Stimulated activated CD4-positive, alpha-beta T cell treated with anti-CD3 and anti-CD28 coated beads, TNF-alpha, amount 100 ng/mL, for 1 hour (primary cell): Measurements from ENCODE around the gene NCAPH2.
"Not testable (repeated sequence)": the region's sequence is repeated elsewhere in the genome, so short reads cannot be mapped to it uniquely, and the experiment has no call there.

Experiments used
- DNase-seq, 3 donors: peaks; one replicate each; pipeline ENCODE4 v3.0.0-alpha.2; 2020; ENCODE audit warnings: low read depth in 3 of 3, low spot score in 1 of 3

Gene NCAPH2

DNA sequence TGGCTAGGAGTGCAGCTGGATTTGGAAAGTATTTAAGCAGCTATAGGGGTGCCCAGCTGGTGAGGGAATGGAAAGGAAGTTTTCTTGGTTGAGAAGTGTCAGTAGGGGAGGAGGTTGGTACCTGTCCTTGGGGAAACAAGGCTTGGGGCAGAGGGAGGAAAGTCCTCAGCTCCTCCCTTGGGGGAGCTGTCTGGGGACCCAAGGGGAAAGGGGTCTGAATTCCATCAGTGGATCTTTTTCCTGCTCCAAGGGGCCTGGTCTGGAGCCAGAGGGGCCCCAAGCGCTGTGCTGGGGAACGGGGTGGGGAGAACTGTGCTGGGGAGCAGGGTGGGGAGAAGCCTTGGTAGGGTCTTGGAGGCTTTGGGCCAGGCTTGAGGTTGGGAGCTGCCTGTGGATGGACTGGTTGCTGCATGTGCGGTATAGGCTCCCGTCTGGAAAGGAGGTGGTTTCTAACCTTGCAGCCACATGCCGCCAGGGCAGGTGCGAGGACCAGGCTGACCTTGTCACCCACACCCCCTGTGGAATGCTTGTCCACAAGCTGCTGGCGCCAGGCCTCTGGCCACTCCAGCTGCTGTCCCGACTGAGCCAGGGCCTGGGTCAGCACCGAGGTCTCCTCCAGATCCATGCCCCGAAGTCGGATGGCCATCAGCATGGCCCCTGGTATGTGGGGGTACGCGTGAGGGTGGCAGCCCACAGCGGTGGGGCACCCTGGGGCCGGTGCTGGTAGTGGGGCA is 20.8 kb downstream of the NCAPH2 start:
- DNase-seq = no peak

DNA sequence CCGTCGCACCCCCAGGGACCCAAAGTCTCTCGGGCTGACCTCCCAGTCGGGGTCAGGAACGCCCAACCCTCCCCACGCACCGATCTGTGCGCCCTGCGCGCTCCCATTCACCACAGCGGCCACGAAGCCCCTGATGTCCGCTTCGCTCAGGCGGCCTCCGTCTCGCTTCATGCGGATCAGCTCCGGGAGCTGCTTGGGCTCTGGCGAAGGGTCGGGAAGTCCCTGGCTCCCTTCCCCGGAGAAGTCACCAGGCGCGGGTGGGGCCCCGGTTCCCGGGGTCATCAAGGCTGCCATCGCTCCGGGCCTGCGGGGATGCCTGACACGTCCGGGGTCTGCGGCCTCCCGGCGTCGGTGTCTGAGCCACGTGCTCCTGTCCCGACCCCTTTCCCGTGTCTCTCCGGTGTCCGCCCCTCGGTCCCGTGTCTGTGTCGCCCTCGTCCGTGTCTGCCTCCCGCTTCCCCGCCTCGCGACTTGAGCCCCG is 21.4 kb downstream of the NCAPH2 start:
- no peak for DNase-seq

DNA sequence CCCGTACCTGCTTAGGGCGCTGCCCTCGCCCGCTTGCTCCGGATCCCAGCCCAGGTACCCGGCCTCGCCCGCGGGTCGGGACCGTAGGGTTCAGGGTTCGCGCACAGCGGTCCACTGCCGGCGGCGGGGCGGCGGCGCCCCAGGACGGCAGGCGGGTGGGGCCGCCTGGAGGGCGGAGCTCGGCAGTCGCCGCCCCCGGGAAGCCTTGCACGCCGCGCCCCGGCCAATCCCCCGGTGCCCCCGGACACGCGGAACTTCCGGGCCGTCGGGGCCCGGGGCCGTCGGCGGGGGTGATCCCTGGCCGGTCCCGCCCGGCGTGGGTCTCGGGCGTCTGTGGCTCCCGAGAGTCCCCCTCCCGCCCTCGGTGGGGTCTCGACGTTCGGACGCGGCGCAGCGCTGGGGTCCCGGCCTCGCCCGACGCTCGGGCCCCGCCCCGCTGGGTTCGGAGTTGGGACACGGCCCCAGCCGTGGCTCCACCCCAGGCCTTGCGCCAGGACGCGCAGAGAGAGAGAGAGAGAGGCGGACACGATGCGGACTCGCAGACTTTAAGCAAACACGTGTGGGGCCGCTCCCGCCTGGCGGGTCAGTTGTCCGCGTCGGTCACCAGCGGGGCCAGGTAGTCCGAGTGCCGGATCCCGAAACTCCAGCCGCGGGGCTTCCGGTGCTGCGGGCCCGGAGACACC is 22.0 kb downstream of the NCAPH2 start, which contains the start of gene TYMP:
TSS of gene TYMP (minus strand) at position 116 of the 683 bp plus-strand sequence. CDS start 303 bp downstream, outside the sequence.
- peak in 1 of 3 donors; percentile 61 for DNase-seq

DNA sequence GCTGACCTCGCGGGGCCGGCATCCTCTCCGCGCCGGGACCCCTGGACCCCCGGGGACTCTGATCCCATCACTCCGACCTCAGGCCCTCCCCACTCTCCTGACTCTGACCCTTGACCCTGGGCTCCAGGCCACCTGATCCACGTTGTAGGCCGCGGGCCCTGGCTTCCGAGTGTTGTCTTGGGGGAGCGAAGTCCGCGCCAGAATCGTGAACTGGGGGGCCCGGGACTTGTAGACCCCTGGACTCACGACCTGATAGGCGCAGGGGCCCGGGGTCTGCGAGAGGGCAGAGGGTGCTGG is 22.5 kb downstream of the NCAPH2 start:
- DNase-seq = no peak

DNA sequence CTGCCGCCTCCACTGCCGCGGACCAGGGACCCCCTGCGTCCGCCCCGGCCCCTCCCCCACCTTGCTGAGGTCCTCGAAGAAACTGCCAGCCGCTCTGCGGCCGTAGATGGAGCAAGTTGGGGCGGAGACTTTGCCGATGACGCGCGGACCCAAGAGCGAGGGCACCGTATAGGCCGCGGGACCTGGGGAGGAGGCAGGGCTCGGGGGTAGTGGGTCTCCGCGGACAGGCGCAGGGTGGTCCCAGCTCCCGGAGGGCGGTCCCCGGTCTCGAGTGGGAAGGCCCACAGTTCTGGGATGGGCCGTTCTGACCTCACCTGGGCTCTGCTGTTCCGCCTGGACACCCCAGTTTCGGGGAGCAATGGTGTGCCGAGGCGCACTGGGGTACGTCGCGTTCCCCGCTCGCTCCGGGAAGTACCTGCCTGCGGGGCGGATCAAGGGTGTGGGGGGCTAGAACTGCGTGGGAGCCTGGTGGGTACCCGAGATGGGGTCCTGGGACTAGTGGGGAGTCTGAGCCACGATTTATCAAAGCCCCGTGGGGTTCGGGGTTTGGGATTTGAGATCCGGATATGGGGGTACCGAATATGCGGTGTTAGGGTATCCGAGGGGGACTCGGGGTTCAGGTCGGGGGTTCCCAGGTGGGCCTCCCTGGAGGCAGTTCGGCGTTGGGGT is 23.0 kb downstream of the NCAPH2 start:
- DNase-seq = peak; percentile 53 to 69 (median 54)

DNA sequence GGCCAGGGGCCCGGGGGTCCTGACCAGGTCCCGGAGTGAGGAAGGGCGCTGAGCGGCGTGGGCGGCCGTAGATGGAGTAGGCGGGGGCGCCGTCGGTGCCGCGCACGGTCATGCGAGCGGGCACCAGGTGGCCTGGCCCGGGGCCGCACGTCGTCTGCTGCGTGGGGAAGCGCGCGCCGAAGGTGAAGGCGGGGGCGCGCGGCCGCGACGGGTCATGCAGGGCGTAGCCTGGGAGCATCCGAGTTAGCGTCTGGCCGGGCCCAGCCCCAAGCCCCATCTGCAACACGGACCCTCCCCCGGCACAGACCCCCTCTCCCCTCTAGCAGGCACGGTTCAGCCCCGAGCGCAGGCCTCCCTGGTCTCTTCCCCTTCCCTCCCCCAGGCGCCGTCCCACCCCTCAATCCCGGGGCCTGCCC is 23.5 kb downstream of the NCAPH2 start:
- peak in 1 of 3 donors; percentile 51 for DNase-seq

DNA sequence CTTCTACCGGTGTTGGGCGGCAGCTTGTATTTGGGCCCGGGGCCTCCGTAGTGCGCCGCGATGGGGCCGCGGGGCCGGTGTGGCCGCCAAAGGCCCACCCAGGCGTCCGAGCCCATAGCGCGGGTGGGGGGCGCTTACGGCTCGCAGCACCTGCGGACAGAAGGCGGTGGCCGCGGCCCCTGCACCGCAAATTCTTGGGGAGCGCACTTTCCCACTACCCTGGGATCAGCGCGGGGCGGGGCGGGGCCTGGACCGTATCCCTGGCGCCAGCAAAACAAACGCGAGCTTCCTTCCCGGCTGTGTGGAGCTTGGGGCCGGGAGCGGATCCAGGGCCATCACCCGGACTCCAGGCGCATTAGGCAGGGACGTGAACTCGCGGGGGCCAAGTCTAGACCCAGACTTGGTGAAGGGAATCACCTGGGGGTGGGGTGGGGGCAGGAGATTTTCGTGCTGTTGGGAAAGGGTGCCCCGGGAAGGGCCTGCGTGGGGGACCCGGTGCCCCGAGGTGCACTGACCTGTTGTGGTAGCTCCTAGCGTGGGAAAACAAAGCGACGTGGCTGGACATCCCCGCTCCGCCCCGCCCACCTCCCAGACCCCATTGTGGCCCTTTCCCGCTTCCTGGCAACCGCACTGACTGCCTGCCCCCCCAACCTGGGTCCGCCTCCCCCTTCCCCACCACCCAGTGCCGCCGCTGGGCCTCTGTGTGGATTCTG is 24.1 kb downstream of the NCAPH2 start:
- no peak for DNase-seq

DNA sequence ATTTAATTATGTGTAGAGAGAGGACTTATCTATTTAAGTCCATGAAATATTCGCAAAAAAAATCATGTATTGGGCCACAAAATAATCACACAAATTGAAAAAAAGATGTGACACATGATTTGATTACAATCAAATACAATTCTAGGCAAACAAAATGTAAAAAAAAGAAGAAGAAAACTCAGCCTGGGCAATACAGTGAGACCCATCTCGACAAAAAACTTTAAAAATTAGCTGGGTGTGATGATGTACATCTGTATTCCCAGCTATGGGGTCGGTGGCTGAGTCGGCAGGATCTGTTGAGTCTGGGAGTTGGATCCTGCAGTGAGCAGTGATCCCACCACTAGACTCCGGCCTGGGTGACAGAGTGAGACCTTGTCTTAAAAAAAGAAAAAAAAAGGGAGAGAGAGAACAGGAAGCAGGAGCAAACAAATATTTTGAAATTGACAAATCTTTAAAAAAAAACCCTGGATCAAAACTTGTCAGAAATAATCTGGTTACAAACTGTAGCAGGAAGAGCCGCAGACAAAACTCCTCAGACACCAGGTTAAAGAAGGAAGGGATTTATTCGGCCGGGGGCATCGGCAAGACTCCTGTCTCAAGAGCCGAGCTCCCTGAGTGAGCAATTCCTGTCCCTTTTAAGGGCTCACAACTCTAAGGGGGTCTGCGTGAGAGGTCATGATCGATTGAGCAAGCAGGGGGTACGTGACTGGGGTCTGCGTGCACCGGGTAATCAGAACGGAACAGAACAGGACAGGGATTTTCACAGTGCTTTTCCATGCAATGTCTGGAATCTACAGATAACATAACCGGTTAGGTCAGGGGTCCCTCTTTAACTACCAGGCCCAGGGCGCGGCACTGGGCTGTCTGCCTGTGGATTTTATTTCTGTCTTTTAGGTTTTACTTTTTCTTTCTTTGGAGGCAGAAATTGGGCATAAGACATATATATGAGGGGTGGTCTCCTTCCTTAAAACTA is 25.1 kb downstream of the NCAPH2 start:
- no peak for DNase-seq

DNA sequence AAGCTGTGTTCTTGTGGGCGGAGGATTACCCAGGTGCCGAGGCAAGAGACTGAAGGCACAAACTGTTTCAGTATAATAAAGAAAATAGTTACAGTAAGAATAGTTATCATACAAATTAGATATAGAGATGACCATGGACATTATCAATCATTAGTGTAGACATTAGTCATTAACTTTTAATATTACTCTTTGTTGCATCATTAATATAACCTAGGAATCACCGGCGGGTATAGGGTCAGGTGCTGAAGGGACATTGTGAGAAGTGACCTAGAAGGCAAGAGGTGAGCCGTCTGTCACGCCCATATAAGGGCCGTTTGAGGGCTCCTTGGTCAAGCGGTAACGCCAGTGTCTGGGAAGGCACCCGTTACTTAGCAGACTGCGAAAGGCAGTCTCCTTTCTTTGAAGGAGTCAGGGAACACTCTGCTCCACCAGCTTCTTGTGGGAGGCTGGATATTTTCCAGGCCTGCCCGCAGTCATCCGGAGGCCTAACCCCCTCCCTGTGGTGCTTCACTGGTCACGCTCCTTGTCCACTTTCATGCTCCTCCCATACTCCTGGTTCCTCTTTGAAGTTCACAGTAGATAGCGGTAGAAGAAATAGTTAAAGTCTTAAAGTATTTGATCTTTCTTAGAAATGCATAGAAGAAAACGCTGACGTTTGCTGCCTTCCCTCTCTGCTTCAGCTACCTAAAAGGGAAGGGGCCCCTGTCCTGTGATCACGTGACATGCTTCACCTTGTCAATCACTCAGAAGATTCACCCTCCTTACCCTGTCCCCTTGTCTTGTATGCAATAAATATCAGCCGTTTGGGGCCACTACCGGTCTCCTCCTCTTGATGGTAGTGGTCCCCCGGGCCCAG is 26.1 kb downstream of the NCAPH2 start:
- DNase-seq = not testable (repeated sequence)

DNA sequence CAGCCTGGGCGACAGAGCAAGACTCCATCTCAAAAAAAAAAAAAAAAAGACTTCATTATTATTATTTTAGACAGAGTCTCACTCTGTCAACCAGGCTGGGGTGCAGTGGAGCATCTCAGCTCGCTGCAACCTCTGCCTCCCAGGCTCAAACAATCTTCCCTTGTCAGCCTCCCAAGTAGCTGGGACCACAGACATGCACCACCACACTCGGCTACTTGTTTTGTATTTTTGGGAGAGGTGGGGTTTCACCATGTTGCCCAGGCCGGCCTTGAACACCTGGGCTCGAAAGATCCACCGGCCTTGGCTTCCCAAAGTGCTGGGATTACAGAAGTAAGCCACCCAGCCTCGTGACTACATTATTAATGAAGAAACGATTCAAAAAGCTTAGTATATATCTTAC is 27.1 kb downstream of the NCAPH2 start:
- DNase-seq = no peak

DNA sequence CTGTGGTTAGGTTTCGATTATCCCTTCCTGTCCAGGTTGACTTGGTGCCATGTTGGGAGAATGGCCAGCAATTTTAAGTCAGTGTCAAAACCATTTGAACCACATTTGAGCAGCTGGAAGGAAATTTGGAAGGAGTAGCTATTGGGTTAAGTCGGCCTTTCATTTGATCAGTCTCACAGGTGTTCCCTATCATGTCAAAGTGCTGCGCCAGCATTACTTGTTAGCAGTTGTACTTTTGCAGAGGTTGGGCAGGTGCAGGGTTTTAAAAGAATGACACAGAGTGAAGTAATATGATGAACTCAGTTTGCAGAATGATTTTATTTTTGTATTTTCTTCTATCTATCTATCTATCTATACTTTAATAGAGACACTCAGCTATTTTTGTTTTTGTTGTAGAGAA is 28.2 kb downstream of the NCAPH2 start:
- no peak for DNase-seq

DNA sequence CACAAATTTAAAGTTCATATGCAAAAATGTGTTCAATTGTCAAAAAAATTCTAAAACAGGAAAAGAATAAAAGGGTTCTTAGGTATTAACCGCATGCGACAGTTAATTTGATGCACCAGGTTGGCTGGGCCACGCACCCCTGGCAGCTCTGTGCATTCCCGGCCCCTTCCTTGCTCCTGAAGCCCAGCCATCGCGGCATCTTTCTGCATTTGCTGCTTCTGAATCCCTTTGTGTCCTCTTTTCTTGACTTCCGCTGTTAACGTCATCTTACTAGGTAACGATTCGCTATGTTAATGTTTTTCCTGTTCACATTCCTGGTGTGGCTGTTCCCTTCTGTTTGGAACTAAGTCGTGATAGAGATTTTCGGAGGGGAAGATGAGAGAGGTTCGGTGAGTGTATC is 29.7 kb downstream of the NCAPH2 start:
- no peak for DNase-seq

DNA sequence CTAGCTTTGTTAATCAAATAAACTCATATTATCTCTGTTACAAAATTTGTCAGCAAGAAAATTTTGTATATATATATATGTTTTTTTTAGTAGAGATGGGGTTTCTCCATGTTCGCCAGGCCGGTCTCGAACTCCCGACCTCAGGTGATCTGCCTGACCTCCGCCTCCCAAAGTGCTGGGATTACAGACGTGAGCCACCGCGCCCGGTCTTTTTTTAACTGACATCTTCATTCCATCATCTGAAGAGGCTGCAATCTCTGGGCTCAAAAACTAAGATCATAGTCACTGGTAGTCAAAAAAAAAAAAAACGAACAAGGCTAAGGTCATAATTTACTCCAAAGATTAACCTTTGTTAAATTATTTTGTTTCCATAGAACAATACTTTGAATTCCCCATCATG is 32.4 kb downstream of the NCAPH2 start:
- DNase-seq = no peak

DNA sequence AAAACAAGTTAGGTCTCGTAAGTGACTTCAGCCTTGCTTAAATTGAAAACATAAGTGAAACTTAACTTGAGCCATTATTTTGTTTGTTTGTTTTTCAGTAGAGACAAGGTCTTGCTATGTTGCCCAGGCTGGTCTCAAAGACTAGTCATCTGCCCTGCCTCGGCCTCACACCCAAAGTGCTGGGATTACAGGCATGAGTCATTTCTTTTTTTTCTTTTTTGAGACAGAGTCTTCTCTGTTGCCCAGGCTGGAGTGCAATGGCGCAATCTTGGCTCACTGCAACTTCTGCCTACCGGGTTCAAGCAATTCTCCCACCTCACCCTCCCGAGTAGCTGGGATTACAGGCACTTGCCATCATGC is 33.6 kb downstream of the NCAPH2 start:
- not testable (repeated sequence) for DNase-seq

DNA sequence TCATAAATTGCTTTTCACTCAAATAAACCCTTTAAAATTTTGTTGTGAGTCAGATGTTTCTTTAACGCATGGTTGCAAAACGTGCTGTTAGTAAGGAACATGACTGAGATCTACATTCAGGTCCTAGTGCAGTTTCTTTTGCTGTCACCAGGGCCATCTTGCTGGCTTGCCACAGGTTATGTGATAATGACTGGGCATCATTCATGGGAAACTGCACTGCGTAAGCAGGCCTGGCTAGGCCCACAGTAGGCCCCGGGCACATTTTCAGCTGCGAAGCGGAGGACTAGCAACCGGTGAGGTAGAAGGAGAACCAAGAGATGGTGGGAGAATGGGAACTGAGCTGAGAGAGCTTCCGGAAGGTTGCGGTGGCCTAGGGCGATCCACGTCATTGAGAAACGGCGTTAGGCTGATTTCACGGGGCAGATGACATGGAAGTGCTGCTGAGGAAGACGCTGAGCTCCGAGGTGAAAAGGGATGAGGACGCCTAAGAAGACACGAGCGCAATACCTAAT is 34.4 kb downstream of the NCAPH2 start:
- DNase-seq = no peak

DNA sequence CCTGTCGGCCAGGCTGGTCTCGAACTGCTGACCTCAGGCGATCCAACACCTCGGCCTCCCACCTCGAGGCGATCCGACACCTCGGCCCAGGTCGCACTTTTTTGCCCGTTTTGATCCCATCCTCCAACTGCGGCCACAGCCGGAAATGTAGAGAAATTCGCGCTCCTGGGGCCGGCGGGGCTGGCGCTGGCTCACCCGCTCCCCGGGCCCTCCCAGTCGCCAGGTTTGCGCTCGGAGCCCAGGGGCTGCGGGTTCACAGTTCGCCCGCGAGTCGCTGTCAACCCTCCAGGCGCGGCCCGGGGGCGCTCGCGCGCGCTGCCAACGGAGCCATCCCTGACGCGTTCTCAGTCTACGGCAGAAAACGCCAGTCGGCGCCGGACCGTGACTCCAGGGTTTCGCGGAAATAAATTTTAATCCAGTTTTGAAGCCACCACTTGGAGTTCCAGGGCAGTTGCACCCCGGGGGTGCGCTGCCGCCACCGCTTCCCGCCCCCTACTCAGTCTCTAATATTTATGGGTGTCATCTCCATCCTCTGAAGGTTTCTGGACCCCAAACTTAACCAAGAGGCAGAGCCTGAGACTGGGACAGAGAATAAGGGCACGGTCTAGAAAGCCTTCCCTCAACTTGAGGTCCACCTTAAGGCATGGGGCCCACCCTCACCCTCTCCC is 36.2 kb downstream of the NCAPH2 start:
- DNase-seq = peak in 2 of 3 donors; percentile 65 to 73

DNA sequence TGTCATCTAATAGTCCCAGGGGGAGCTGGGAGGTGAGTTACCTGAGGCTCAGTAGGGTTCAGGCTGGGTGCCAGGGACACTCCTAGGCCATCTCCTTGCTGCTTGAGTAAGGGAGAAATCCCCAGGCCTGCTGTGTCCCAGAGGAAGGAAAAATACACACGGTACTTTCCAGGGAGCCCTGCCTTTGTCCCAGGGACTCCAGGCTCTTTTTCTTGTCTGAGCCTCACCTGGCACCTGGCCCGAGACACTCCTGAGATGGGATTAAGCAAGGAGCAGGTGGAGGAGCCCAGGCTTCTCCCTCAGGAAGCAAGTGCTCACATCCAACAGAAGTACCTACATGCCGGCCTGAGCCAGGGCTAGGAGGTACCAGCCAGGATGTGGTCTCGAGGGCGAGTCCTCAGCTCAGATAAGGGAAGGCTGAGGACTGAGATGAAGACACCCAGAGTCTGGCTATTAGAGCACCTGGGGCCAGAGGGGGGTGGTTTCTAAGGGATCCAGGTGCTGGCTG is 36.8 kb downstream of the NCAPH2 start:
- DNase-seq = no peak

DNA sequence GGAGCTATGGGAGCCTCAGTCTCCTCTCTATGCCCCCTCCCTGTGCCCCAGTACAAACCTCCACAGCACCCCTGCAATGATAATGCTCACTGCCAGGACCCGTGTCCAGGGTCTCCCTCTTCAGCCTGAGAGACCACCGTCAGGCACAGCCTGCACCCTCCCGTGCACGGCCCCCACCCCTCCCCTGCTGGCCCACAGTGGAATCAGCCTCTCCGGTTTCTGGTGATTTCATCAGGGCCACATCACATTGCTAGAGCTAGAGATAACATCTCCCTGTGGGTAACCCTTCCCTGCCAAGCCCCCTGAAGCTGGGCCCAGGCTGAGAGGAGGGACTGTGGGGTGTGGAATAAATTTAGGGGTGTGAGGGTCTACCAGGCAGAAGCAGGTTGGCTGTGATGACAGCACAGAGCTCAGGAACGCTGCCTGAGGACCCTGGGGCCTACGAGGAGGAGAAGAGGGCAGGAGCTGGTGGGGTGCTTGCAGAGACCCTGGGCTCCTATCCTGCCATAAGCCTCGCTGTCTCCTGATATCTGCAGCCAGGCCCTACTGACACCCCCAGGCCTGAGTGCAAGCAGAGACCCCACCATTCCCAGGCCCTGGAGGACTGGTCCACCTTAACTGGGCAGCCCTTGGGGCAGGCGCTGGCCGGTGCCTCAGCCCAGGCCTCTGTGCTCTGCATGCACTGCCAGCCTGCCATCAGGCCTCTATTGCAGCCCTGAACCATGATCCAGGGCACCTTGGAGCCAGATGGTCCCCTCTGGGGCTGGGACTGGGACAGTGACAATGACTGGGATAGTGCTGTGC is 37.7 kb downstream of the NCAPH2 start, which contains the start of gene KLHDC7B:
TSS of gene KLHDC7B (plus strand) at position 378 of the 804 bp plus-strand sequence. CDS start at position 723, 345 bp downstream.
- no peak for DNase-seq
